ENCODE results near the gene BAHCC1. TPM values are rescaled to one million over a fixed set of nuclear protein-coding genes. Genes with fewer than 3 reads are reported as not detected.

BAHCC1 gene
- total RNA-seq, 1 experiment from 2014 or later: 29.8 TPM

DNA sequence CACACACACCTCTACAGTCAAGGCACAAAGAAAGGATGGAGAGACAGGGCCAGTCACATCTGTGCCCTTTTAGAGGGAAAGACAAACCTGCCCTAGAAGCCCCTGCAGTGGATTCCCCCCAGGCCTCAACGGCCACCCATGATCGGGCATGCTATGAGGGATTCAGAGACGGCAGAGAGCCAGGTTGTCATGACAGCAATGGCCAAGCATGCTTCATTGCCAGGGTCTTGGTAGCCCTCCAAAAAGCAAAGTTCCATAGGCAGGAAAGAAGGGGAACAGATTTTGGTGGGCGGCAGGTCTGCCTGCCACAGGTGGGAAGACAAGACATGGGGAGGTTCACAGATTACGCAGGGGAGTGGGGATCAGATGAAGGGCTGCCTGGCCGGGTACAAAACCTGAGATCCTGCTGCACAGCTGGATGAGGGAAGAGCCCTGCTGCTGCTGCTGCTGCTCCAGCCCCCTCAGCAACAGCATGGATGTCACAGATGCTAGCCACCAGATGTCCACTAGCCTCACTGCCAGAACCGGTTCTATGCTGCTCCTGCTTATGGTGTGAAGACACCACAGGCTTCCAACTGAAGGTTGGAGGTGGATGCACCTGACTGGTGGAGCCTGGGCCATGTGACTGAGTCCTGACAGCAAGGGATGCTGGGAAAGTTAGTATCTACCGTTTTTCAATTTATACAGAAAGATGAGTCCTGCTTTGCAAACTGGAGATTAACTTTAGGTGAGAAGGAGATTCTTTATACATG, 99.5 kb downstream of the BAHCC1 start:
- DNase-seq (ENCODE audit: low spot score): no peak

More for the DNA sequence above, 99.5 kb downstream of the BAHCC1 start:
- H3K4me1 Mint-ChIP-seq: peaks cover 25% of the 10 kb centered on the region
- TF ChIP-seq ZNF416 (CRISPR knock-in tag; IDR thresholded peaks at IDR 0.05) (no peak), ZNF532 (CRISPR knock-in tag; IDR thresholded peaks at IDR 0.05; ENCODE audit: borderline replicate concordance) (no peak), SMAD3 (CRISPR knock-in tag; IDR thresholded peaks at IDR 0.05; ENCODE audit: borderline replicate concordance) (no peak), MXD4 (CRISPR knock-in tag; IDR thresholded peaks at IDR 0.05; ENCODE audit: borderline replicate concordance) (no peak), JAZF1 (CRISPR knock-in tag; IDR thresholded peaks at IDR 0.05) (no peak), ETV6 (CRISPR knock-in tag; IDR thresholded peaks at IDR 0.05) (no peak), ATF1 (CRISPR knock-in tag; IDR thresholded peaks at IDR 0.05) (no peak), IRF2 (CRISPR knock-in tag; IDR thresholded peaks at IDR 0.05; ENCODE audit: borderline replicate concordance, low read depth) (no peak), ZNF232 (CRISPR knock-in tag; IDR thresholded peaks at IDR 0.05) (no peak), TEAD4 (CRISPR knock-in tag; IDR thresholded peaks at IDR 0.05) (no peak)
- TF ChIP-seq, protein P1, sequence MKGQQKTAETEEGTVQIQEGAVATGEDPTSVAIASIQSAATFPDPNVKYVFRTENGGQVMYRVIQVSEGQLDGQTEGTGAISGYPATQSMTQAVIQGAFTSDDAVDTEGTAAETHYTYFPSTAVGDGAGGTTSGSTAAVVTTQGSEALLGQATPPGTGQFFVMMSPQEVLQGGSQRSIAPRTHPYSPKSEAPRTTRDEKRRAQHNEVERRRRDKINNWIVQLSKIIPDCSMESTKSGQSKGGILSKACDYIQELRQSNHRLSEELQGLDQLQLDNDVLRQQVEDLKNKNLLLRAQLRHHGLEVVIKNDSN (CRISPR knock-in tag; IDR thresholded peaks at IDR 0.05): peak; percentile 90
- TF ChIP-seq, protein P2, sequence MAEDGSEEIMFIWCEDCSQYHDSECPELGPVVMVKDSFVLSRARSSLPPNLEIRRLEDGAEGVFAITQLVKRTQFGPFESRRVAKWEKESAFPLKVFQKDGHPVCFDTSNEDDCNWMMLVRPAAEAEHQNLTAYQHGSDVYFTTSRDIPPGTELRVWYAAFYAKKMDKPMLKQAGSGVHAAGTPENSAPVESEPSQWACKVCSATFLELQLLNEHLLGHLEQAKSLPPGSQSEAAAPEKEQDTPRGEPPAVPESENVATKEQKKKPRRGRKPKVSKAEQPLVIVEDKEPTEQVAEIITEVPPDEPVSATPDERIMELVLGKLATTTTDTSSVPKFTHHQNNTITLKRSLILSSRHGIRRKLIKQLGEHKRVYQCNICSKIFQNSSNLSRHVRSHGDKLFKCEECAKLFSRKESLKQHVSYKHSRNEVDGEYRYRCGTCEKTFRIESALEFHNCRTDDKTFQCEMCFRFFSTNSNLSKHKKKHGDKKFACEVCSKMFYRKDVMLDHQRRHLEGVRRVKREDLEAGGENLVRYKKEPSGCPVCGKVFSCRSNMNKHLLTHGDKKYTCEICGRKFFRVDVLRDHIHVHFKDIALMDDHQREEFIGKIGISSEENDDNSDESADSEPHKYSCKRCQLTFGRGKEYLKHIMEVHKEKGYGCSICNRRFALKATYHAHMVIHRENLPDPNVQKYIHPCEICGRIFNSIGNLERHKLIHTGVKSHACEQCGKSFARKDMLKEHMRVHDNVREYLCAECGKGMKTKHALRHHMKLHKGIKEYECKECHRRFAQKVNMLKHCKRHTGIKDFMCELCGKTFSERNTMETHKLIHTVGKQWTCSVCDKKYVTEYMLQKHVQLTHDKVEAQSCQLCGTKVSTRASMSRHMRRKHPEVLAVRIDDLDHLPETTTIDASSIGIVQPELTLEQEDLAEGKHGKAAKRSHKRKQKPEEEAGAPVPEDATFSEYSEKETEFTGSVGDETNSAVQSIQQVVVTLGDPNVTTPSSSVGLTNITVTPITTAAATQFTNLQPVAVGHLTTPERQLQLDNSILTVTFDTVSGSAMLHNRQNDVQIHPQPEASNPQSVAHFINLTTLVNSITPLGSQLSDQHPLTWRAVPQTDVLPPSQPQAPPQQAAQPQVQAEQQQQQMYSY (CRISPR knock-in tag; IDR thresholded peaks at IDR 0.05): no peak
- TF ChIP-seq, protein P3, sequence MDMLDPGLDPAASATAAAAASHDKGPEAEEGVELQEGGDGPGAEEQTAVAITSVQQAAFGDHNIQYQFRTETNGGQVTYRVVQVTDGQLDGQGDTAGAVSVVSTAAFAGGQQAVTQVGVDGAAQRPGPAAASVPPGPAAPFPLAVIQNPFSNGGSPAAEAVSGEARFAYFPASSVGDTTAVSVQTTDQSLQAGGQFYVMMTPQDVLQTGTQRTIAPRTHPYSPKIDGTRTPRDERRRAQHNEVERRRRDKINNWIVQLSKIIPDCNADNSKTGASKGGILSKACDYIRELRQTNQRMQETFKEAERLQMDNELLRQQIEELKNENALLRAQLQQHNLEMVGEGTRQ (CRISPR knock-in tag; IDR thresholded peaks at IDR 0.05): peak; percentile 89
- no peak overlapping the region for H3K27ac Mint-ChIP-seq
- H3K36me3 Mint-ChIP-seq: no peaks in the 10 kb centered on the region
- no peaks in the 10 kb centered on the region for H3K9me3 Mint-ChIP-seq
- no peak overlapping the region for H3K4me3 Mint-ChIP-seq
- POLR2A ChIA-PET: no interaction called here
- peak; percentile 32 for ATAC-seq
- H3K27me3 Mint-ChIP-seq (ENCODE audit: low read depth): peaks cover 55% of the 10 kb centered on the region
- CTCF ChIA-PET: no interaction called here
